Prostate gland (tissue), 2 donors: ENCODE results near the gene ST14. TPM values are rescaled to one million over a fixed set of nuclear protein-coding genes. Genes with fewer than 3 reads are reported as not detected.

Experiments used
- DNase-seq: peaks from one replicate; pipeline ENCODE4 v3.0.0-alpha.2; 2019; ENCODE audit warnings: low spot score
- H3K27ac ChIP-seq, 2 donors: fragments of 200-600 bp; sonication (generic); 2 replicates each; pipeline ENCODE4 v1.5.1; 2017 to 2019
- H3K27me3 ChIP-seq: fragments of 200-600 bp; sonication (generic); replicated peaks from 2 replicates; pipeline ENCODE4 v1.5.1; 2019; ENCODE audit not compliant: insufficient read depth
- H3K36me3 ChIP-seq, 2 donors: fragments of 200-600 bp; sonication (generic); 1 replicate in 1 of 2; 2 replicates in 1 of 2; pipeline versions ENCODE4 v1.5.1 to v1.8.1; 2017 to 2019
- H3K4me1 ChIP-seq: fragments of 200-600 bp; sonication (generic); replicated peaks from 2 replicates; pipeline ENCODE4 v1.5.1; 2019
- H3K4me3 ChIP-seq, 2 donors: fragments of 200-600 bp; sonication (generic); 2 replicates each; pipeline ENCODE4 v1.5.1; 2017 to 2019
- H3K9me3 ChIP-seq: fragments of 200-600 bp; sonication (generic); 2 replicates; pipeline ENCODE4 v1.5.1; 2017
- CTCF ChIP-seq, 4 experiments: fragments of 200-600 bp in 2 of 4; fragments of 450-650 bp in 2 of 4; sonication (generic) in 2 of 4; IDR thresholded peaks; 1 replicate in 3 of 4; 2 replicates in 1 of 4; pipeline ENCODE4 v1.5.1; 2016 to 2019; ENCODE audit warnings: antibody characterized with exemption in 4 of 4, mild to moderate bottlenecking in 2 of 4, moderate library complexity in 2 of 4
- POLR2A ChIP-seq: fragments of 450-650 bp; IDR thresholded peaks from one replicate; pipeline ENCODE4 v1.6.1; 2016; ENCODE audit warnings: antibody characterized with exemption, mild to moderate bottlenecking
- POLR2AphosphoS5 ChIP-seq: sonication (generic); formaldehyde crosslinking; IDR thresholded peaks from one replicate; pipeline ENCODE4 v1.6.1; 2017; ENCODE audit warnings: antibody characterized with exemption
- WGBS: methylation state at CpG from one replicate; pipeline ENCODE4 v1.1.5; 2018; 5-methylcytosine and 5-hydroxymethylcytosine counted together
- intact Hi-C: fragments of 100-400 bp; cut with DNase I; formaldehyde crosslinking; loops from one replicate; pipeline ENCODE4 v1.14.2; 2022
- total RNA-seq, 2 donors: library from RNA; depleted of rRNA; stranded (reverse); fragments of >200 nt; gene quantifications; one replicate each; pipeline ENCODE4 v1.1.0, GENCODE V29; 2016

ST14 gene
- total RNA-seq, 2 donors from 2014 or later, result 39.8 to 114 TPM

GRCh38 chr11:130202818-130203689 is 43.5 kb downstream of the ST14 start:
- no peak for DNase-seq
- 89% methylated on average over 25 of the region's 25 CpGs for WGBS
- no peaks in the 10 kb centered on the region for H3K4me1 ChIP-seq
- H3K27ac ChIP-seq, result no peak overlapping the region
- H3K36me3 ChIP-seq, result no peaks in the 10 kb centered on the region
- H3K9me3 ChIP-seq, result no peaks in the 10 kb centered on the region
- TF ChIP-seq CTCF (IDR thresholded peaks at IDR 0.05), result no peak
- no peak for TF ChIP-seq POLR2AphosphoS5
- no peak for TF ChIP-seq POLR2A
- H3K27me3 ChIP-seq, result no peaks in the 10 kb centered on the region
- intact Hi-C loops, result no loop called here
- H3K4me3 ChIP-seq, result no peak overlapping the region

GRCh38 chr11:130203766-130204702 is 44.5 kb downstream of the ST14 start:
- intact Hi-C loops, result no loop called here
- Histone ChIP-seq H3K9me3 (no peaks in the 10 kb centered on the region), H3K4me1 (no peaks in the 10 kb centered on the region), H3K36me3 (no peaks in the 10 kb centered on the region), H3K27ac (no peak overlapping the region), H3K27me3 (no peaks in the 10 kb centered on the region), H3K4me3 (no peak overlapping the region)
- DNase-seq, result no peak
- no peak for TF ChIP-seq POLR2AphosphoS5
- no peak for TF ChIP-seq CTCF (IDR thresholded peaks at IDR 0.05)
- TF ChIP-seq POLR2A, result no peak
- WGBS, result 95% methylated on average over 27 of the region's 27 CpGs

GRCh38 chr11:130204703-130205095 is 45.1 kb downstream of the ST14 start:
- Histone ChIP-seq H3K4me1 (no peaks in the 10 kb centered on the region), H3K27me3 (no peaks in the 10 kb centered on the region), H3K9me3 (no peaks in the 10 kb centered on the region), H3K36me3 (no peaks in the 10 kb centered on the region), H3K27ac (no peak overlapping the region), H3K4me3 (no peak overlapping the region)
- DNase-seq, result no peak
- intact Hi-C loops, result no loop called here
- no peak for TF ChIP-seq CTCF (IDR thresholded peaks at IDR 0.05)
- no peak for TF ChIP-seq POLR2AphosphoS5
- no peak for TF ChIP-seq POLR2A
- 98% methylated on average over 11 of the region's 11 CpGs for WGBS

GRCh38 chr11:130206141-130206540 is 46.6 kb downstream of the ST14 start:
- WGBS, result 89% methylated on average over 22 of the region's 22 CpGs
- Histone ChIP-seq H3K27ac (no peak overlapping the region), H3K4me3 (no peak overlapping the region), H3K36me3 (no peaks in the 10 kb centered on the region), H3K9me3 (no peaks in the 10 kb centered on the region), H3K4me1 (no peaks in the 10 kb centered on the region), H3K27me3 (no peaks in the 10 kb centered on the region)
- TF ChIP-seq CTCF (IDR thresholded peaks at IDR 0.05) (no peak), POLR2A (no peak), POLR2AphosphoS5 (no peak)
- intact Hi-C loops, result no loop called here
- DNase-seq, result no peak
